ENCODE measurements around the gene AGBL4.

The AGBL4 gene

GRCh38 chr1:48943393-48943792, 1080.4 kb downstream of the AGBL4 start:
- CTCF ChIA-PET: no interaction called here
- no peak overlapping the region for H3K27ac Mint-ChIP-seq
- H3K4me3 Mint-ChIP-seq: no peak overlapping the region
- no peaks in the 10 kb centered on the region for H3K4me1 Mint-ChIP-seq
- H3K36me3 Mint-ChIP-seq: no peaks in the 10 kb centered on the region
- H3K27me3 Mint-ChIP-seq: peaks cover 4% of the 10 kb centered on the region
- H3K9me3 Mint-ChIP-seq: no peaks in the 10 kb centered on the region
- DNase-seq: no peak

GRCh38 chr1:48940962-48941732, 1082.6 kb downstream of the AGBL4 start:
- H3K4me1 Mint-ChIP-seq: no peaks in the 10 kb centered on the region
- no peaks in the 10 kb centered on the region for H3K27me3 Mint-ChIP-seq
- H3K9me3 Mint-ChIP-seq: no peaks in the 10 kb centered on the region
- H3K36me3 Mint-ChIP-seq: no peaks in the 10 kb centered on the region
- CTCF ChIA-PET: no interaction called here
- DNase-seq: no peak
- no peak overlapping the region for H3K27ac Mint-ChIP-seq
- no peak overlapping the region for H3K4me3 Mint-ChIP-seq

- no peak for DNase-seq
- no peaks in the 10 kb centered on the region for H3K36me3 Mint-ChIP-seq
- no peaks in the 10 kb centered on the region for H3K9me3 Mint-ChIP-seq
- no peak overlapping the region for H3K4me3 Mint-ChIP-seq
- CTCF ChIA-PET: no interaction called here
- H3K27ac Mint-ChIP-seq: no peak overlapping the region
- H3K4me1 Mint-ChIP-seq: no peaks in the 10 kb centered on the region
- H3K27me3 Mint-ChIP-seq: no peaks in the 10 kb centered on the region
These were observed 1083.4 kb downstream of the AGBL4 start for GRCh38 chr1:48940354-48940753.

- H3K27me3 Mint-ChIP-seq: no peaks in the 10 kb centered on the region
- no peaks in the 10 kb centered on the region for H3K9me3 Mint-ChIP-seq
- H3K27ac Mint-ChIP-seq: no peak overlapping the region
- H3K4me3 Mint-ChIP-seq: no peak overlapping the region
- CTCF ChIA-PET: no interaction called here
- no peak for DNase-seq
- no peaks in the 10 kb centered on the region for H3K4me1 Mint-ChIP-seq
- no peaks in the 10 kb centered on the region for H3K36me3 Mint-ChIP-seq
These were observed 1083.9 kb downstream of the AGBL4 start for GRCh38 chr1:48939828-48940227.

- CTCF ChIA-PET: no interaction called here
- Mint-ChIP-seq H3K9me3 (no peaks in the 10 kb centered on the region), H3K27ac (no peak overlapping the region), H3K4me1 (no peaks in the 10 kb centered on the region), H3K36me3 (no peaks in the 10 kb centered on the region), H3K27me3 (no peaks in the 10 kb centered on the region), H3K4me3 (no peak overlapping the region)
- no peak for DNase-seq
These were observed 1084.7 kb downstream of the AGBL4 start for GRCh38 chr1:48939042-48939441.

GRCh38 chr1:48937732-48938131, 1086.0 kb downstream of the AGBL4 start:
- no peaks in the 10 kb centered on the region for H3K9me3 Mint-ChIP-seq
- H3K27me3 Mint-ChIP-seq: no peaks in the 10 kb centered on the region
- no peak overlapping the region for H3K27ac Mint-ChIP-seq
- H3K4me3 Mint-ChIP-seq: no peak overlapping the region
- no peaks in the 10 kb centered on the region for H3K4me1 Mint-ChIP-seq
- no peak for DNase-seq
- H3K36me3 Mint-ChIP-seq: no peaks in the 10 kb centered on the region
- CTCF ChIA-PET: no interaction called here

- H3K27me3 Mint-ChIP-seq: peaks cover 4% of the 10 kb centered on the region
- CTCF ChIA-PET: no interaction called here
These were observed 1087.3 kb downstream of the AGBL4 start for GRCh38 chr1:48936436-48936835.

GRCh38 chr1:48932366-48932765, 1091.4 kb downstream of the AGBL4 start:
- no peaks in the 10 kb centered on the region for H3K4me1 Mint-ChIP-seq
- H3K4me3 Mint-ChIP-seq: no peak overlapping the region
- peaks cover 4% of the 10 kb centered on the region for H3K27me3 Mint-ChIP-seq
- CTCF ChIA-PET: no interaction called here
- DNase-seq: no peak
- no peaks in the 10 kb centered on the region for H3K36me3 Mint-ChIP-seq
- H3K9me3 Mint-ChIP-seq: no peaks in the 10 kb centered on the region
- no peak overlapping the region for H3K27ac Mint-ChIP-seq

More at GRCh38 chr1:48936436-48936835, 1087.3 kb downstream of the AGBL4 start:
- H3K36me3 Mint-ChIP-seq: no peaks in the 10 kb centered on the region
- no peaks in the 10 kb centered on the region for H3K4me1 Mint-ChIP-seq
- H3K9me3 Mint-ChIP-seq: no peaks in the 10 kb centered on the region
- DNase-seq: no peak
- H3K27ac Mint-ChIP-seq: no peak overlapping the region
- no peak overlapping the region for H3K4me3 Mint-ChIP-seq

GRCh38 chr1:48931506-48932192, 1092.1 kb downstream of the AGBL4 start:
- Mint-ChIP-seq H3K4me1 (no peaks in the 10 kb centered on the region), H3K4me3 (no peak overlapping the region), H3K27ac (no peak overlapping the region), H3K9me3 (no peaks in the 10 kb centered on the region), H3K36me3 (no peaks in the 10 kb centered on the region), H3K27me3 (peaks cover 4% of the 10 kb centered on the region)
- CTCF ChIA-PET: no interaction called here
- no peak for DNase-seq

- Mint-ChIP-seq H3K27ac (no peak overlapping the region), H3K9me3 (no peaks in the 10 kb centered on the region), H3K27me3 (peaks cover 4% of the 10 kb centered on the region), H3K4me1 (no peaks in the 10 kb centered on the region), H3K4me3 (no peak overlapping the region), H3K36me3 (no peaks in the 10 kb centered on the region)
- no peak for DNase-seq
- CTCF ChIA-PET: no interaction called here
These were observed 1093.7 kb downstream of the AGBL4 start for GRCh38 chr1:48930011-48930410.

- Mint-ChIP-seq H3K36me3 (no peaks in the 10 kb centered on the region), H3K4me1 (no peaks in the 10 kb centered on the region), H3K4me3 (no peak overlapping the region), H3K9me3 (no peaks in the 10 kb centered on the region), H3K27ac (no peak overlapping the region), H3K27me3 (peaks cover 3% of the 10 kb centered on the region)
- CTCF ChIA-PET: no interaction called here
- DNase-seq: no peak
These were observed 1099.7 kb downstream of the AGBL4 start for GRCh38 chr1:48924099-48924498.

- DNase-seq: no peak
- H3K4me3 Mint-ChIP-seq: no peak overlapping the region
- H3K4me1 Mint-ChIP-seq: no peaks in the 10 kb centered on the region
- H3K9me3 Mint-ChIP-seq: no peaks in the 10 kb centered on the region
- H3K36me3 Mint-ChIP-seq: no peaks in the 10 kb centered on the region
- H3K27ac Mint-ChIP-seq: no peak overlapping the region
- CTCF ChIA-PET: no interaction called here
- H3K27me3 Mint-ChIP-seq: peaks cover 3% of the 10 kb centered on the region
These were observed 1100.6 kb downstream of the AGBL4 start for GRCh38 chr1:48923116-48923515.

GRCh38 chr1:48920851-48921250, 1102.9 kb downstream of the AGBL4 start:
- Mint-ChIP-seq H3K36me3 (no peaks in the 10 kb centered on the region), H3K27ac (no peak overlapping the region), H3K9me3 (no peaks in the 10 kb centered on the region), H3K27me3 (peaks cover 3% of the 10 kb centered on the region), H3K4me1 (no peaks in the 10 kb centered on the region), H3K4me3 (no peak overlapping the region)
- CTCF ChIA-PET: no interaction called here
- no peak for DNase-seq

GRCh38 chr1:48917901-48918603, 1105.7 kb downstream of the AGBL4 start:
- CTCF ChIA-PET: no interaction called here
- Mint-ChIP-seq H3K27ac (no peak overlapping the region), H3K4me3 (no peak overlapping the region), H3K36me3 (no peaks in the 10 kb centered on the region), H3K4me1 (no peaks in the 10 kb centered on the region), H3K27me3 (peaks cover under 1% of the 10 kb centered on the region), H3K9me3 (no peaks in the 10 kb centered on the region)
- DNase-seq: no peak

GRCh38 chr1:48917070-48917454, 1106.7 kb downstream of the AGBL4 start:
- no peak overlapping the region for H3K4me3 Mint-ChIP-seq
- no peaks in the 10 kb centered on the region for H3K36me3 Mint-ChIP-seq
- H3K4me1 Mint-ChIP-seq: no peaks in the 10 kb centered on the region
- no peaks in the 10 kb centered on the region for H3K27me3 Mint-ChIP-seq
- DNase-seq: no peak
- H3K9me3 Mint-ChIP-seq: no peaks in the 10 kb centered on the region
- CTCF ChIA-PET: no interaction called here
- no peak overlapping the region for H3K27ac Mint-ChIP-seq
